Retinal pigment epithelial cell (primary cell): ENCODE results near the gene RNF149.
A peak's percentile ranks its signal among the peaks of the same experiment; 100 is the strongest.
"Not testable (repeated sequence)": the region's sequence is repeated elsewhere in the genome, so short reads cannot be mapped to it uniquely, and the experiment has no call there.

ENCODE experiments used
- DNase-seq: peaks from one replicate; pipeline ENCODE4 v3.0.0-alpha.2; 2010; ENCODE audit warnings: low read depth
- H3K4me3 ChIP-seq: 2 replicates; pipeline ENCODE4 v1.5.1; 2011; ENCODE audit warnings: mild to moderate bottlenecking, low read length, control low read depth, moderate library complexity
- CTCF ChIP-seq: conservative IDR thresholded peaks from 2 replicates; pipeline ENCODE4 v1.5.1; 2011; ENCODE audit warnings: low read depth, low read length, control low read depth, inconsistent platforms

The RNF149 gene

DNA sequence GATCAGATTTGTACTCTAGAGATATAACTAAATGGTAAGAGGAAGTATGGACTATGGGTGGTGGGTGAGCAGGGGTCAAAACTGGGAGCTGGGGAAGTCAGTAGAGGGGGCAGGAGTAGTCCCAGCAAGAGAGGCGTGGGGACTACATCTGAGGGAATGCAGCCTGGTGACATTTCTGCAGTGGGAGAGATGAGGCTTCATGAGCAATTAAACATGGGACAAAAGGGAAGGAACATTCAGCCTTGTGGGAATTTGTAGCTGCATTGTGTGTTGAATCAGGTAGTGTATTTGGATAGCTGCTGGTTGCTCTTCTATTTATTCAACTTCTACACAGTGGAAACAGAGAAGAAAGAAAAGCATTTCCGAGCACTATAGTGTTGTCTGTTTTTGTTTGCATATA, 52.2 kb downstream of the RNF149 start:
- TF ChIP-seq CTCF = no peak
- no peak for DNase-seq
- no peak overlapping the region for H3K4me3 ChIP-seq

DNA sequence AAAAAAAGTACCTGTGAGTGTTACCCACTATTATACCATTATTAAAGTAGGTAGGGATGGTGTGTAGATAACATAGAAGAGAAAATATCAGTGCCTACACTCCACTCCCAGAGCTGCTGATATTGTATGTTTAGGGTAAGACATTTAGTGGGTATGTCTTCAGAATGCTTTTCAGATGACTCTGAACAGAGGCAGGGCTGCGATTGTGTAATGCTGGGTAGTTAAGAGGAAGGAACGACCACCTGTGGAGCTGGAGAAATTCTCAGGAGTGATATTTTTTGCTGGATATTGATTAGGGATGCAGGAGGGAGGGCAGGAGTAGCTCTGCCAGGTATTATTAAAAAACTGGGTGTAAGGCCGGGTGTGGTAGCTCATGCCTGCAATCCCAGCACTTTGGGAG, 53.0 kb downstream of the RNF149 start:
- no peak for DNase-seq
- TF ChIP-seq CTCF = no peak

DNA sequence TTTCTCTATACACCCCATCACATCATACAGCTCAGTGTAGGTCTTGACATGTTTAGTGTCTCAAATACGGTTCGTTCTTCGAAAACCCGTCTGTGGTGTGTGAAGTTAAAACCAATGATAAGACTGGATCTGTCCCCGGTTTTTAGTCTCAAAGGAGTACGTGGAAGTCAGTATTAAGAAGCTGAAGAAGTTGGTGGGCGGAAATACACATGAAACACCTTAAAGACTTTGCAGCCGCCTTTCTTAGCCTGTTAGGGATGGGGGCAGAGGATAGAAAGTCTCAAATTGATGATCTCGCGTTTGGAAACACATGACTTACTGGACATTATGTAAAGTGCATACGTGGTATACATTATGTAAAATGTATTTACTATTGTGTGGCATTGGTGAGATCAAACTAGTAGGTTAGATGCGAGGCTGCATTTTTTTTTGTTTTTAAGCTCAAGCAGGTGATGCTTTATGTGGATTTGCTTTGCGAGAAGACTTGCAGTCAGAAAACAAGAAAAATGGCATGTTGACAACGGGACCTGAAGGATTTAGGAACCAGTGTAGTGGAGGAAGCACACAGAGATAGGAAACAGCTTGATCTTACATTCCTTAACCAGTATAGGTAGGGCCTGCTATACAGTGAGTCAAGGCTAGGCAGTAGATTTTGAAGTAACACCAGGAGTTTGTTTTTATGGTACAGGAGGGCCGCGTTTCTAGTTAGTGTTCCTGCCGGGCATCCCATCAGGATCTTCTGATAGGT, 54.6 kb downstream of the RNF149 start:
- no peak for TF ChIP-seq CTCF
- no peak for DNase-seq

More for the DNA sequence above, 53.0 kb downstream of the RNF149 start:
- no peak overlapping the region for H3K4me3 ChIP-seq

DNA sequence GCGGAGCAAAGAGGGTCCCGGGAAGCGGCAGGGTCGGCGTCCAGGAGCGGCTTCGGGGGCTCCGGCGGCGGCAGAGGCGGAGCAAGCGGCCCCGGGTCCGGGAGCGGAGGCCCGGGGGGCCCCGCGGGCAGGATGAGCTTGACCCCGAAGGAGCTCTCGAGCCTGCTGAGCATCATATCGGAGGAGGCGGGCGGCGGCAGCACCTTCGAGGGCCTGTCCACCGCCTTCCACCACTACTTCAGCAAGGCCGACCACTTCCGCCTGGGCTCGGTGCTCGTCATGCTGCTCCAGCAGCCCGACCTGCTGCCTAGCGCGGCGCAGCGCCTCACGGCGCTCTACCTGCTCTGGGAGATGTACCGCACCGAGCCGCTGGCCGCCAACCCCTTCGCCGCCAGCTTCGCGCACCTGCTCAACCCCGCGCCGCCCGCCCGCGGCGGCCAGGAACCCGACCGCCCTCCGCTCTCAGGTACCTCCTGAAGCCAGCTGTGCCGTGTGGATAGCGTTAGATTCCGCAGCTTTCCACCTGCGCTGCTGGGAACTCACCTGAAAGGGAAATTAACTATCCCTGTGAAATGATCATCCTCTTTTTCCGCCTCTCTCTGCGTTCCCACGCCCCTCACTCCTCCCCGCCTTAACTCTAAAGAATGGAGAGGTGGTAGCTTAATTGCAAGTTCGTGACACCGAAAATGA, 55.3 kb downstream of the RNF149 start:
- no peak for TF ChIP-seq CTCF
- H3K4me3 ChIP-seq = peak overlapping the region; percentile 86
- DNase-seq = peak; percentile 35

More for the DNA sequence above, 54.6 kb downstream of the RNF149 start:
- H3K4me3 ChIP-seq = peak overlapping the region; percentile 86

- peak; percentile 90 for DNase-seq
- no peak for TF ChIP-seq CTCF
- peak within 1 kb of the TSS; percentile 86 for H3K4me3 ChIP-seq
Observed at GRCh38 chr2:101252408-101253012, 56.0 kb downstream of the RNF149 start, which contains the start of gene CNOT11. CNOT11 (plus strand) TSS chr2:101252886; CDS start chr2:101252965, 79 bp downstream.

GRCh38 chr2:101251844-101252407, 56.6 kb downstream of the RNF149 start:
- peak; percentile 42 for TF ChIP-seq CTCF
- peak; percentile 18 for DNase-seq
- peak overlapping the region; percentile 86 for H3K4me3 ChIP-seq

- H3K4me3 ChIP-seq = not testable (repeated sequence)
Observed at GRCh38 chr2:101251246-101251781, 57.2 kb downstream of the RNF149 start.

More at GRCh38 chr2:101251246-101251781, 57.2 kb downstream of the RNF149 start:
- not testable (repeated sequence) for DNase-seq
